Keratinocyte (primary cell): ENCODE results near the gene SYT9.

Source experiments
- CTCF ChIP-seq, 3 experiments: IDR thresholded peaks in 1 of 3; conservative IDR thresholded peaks in 1 of 3; optimal IDR thresholded peaks in 1 of 3; 2 replicates in 2 of 3; 3 replicates in 1 of 3; pipeline versions ENCODE3 to v1.5.1; 2011; ENCODE audit warnings: low read length in 3 of 3, mild to moderate bottlenecking in 3 of 3, moderate library complexity in 2 of 3, control low read depth in 1 of 3, inconsistent platforms in 1 of 3; ENCODE audit not compliant: insufficient read depth in 2 of 3; ENCODE audit errors: extremely low read depth in 1 of 3
- EZH2 ChIP-seq: IDR thresholded peaks from one replicate; pipeline ENCODE4 v1.6.1; 2012; ENCODE audit warnings: inconsistent platforms, mild to moderate bottlenecking, low read length, moderate library complexity

DNA sequence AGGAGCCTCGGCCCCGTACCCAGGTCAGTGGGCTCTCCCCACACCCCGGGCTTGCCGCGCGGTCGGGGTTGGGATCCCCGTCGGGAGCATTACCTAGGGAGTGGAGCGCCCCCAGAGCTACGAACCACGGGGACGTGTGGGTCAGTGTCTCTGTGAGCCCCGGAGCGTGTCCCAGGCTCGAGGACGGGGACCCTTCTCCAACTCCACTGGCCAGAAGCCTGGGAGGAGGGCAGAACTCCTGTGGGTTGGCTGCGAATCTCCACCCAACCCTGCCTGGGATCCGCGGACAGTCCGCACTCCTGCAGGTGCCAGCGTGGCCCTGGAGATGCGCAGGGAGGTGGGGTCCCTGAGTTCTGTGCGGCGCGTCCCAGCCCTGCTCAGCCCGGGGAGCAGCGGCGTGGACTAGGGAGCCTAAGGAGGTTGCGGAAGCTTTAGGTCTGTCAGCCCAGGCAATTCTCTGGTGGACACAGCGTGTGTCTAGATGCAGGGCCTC, 262.4 kb downstream of the SYT9 start:
- TF ChIP-seq EZH2: peak; percentile 63
- TF ChIP-seq CTCF (optimal IDR thresholded peaks at IDR 0.05 in 1 of 3, IDR thresholded peaks at IDR 0.05 in 1 of 3, conservative IDR thresholded peaks at IDR 0.05 in 1 of 3; ENCODE audit: extremely low read depth in 1 of 3, insufficient read depth in 2 of 3, low read length in 3 of 3): no peak
